GM12878 (cell line): ENCODE results near the gene HAO2. TPM values are rescaled to one million over a fixed set of nuclear protein-coding genes. Genes with fewer than 3 reads are reported as not detected.

Experiments used
- ATAC-seq: fragments of 200-7000 bp; cut with Tn5 transposase; 3 replicates; pipeline ENCODE4 v1.9.1; 2020; ENCODE audit warnings: mild to moderate bottlenecking, moderate library complexity
- BruUV-seq: library from RNA; stranded (reverse); fragments of 400-500 nt; replicated peaks from 2 replicates; lab custom pipeline; 2021; lab: Mats Ljungman, UMichigan
- CTCF ChIA-PET: fragments of 300-600 bp; sonication (Branson Sonifier 250); formaldehyde crosslinking; extraction: SDS; loops from one replicate; lab custom pipeline; 2021; ENCODE audit warnings: inconsistent platforms; lab: Yijun Ruan, JAX
- POLR2A ChIA-PET: fragments of 350-600 bp; formaldehyde crosslinking; extraction: SDS; loops from one replicate; lab custom pipeline; 2021; ENCODE audit warnings: inconsistent platforms; lab: Charles Lee
- RAD21 ChIA-PET: fragments of 300-600 bp; sonication (Branson Sonifier 250); formaldehyde crosslinking; loops from one replicate; lab custom pipeline; 2023; ENCODE audit warnings: antibody characterized with exemption; ENCODE audit not compliant: unreplicated experiment; lab: Charles Lee
- SMC1A ChIA-PET: fragments of 300-600 bp; sonication (Branson Sonifier 250); formaldehyde crosslinking; loops from one replicate; lab custom pipeline; 2023; ENCODE audit not compliant: unreplicated experiment, uncharacterized antibody; lab: Charles Lee
- DNase-seq: peaks from one replicate; pipeline ENCODE4 v3.0.0-alpha.2; 2011; ENCODE audit warnings: low read depth, low spot score
- FAIRE-seq: peaks from 3 replicates; lab custom pipeline; 2011; peaks lifted over from hg19 to GRCh38; lab: Jason Lieb, UNC
- H2AFZ ChIP-seq: 2 replicates; pipeline ENCODE4 v1.6.0; 2011; ENCODE audit warnings: low read depth, low read length, control low read depth; ENCODE audit not compliant: control insufficient read depth
- H3K27ac ChIP-seq: 2 replicates; pipeline ENCODE4 v1.5.1; 2011; ENCODE audit warnings: control low read depth; ENCODE audit not compliant: control insufficient read depth, insufficient read depth
- H3K27me3 ChIP-seq, 2 experiments: replicated peaks in 1 of 2; 2 replicates each; pipeline versions ENCODE4 v1.6.0 to v1.6.1; 2011; ENCODE audit warnings: low read length in 1 of 2; ENCODE audit not compliant: control insufficient read depth in 2 of 2, insufficient read depth in 2 of 2
- H3K36me3 ChIP-seq, 2 experiments: 2 replicates each; pipeline ENCODE4 v1.5.1; 2011; ENCODE audit warnings: low read length in 1 of 2; ENCODE audit not compliant: control insufficient read depth in 2 of 2, insufficient read depth in 2 of 2
- H3K4me1 ChIP-seq: 2 replicates; pipeline ENCODE4 v1.6.1; 2011; ENCODE audit warnings: mild to moderate bottlenecking, low read length, moderate library complexity, mixed read lengths; ENCODE audit not compliant: control insufficient read depth, insufficient read depth
- H3K4me2 ChIP-seq: 2 replicates; pipeline ENCODE4 v1.6.0; 2011; ENCODE audit warnings: control low read depth; ENCODE audit not compliant: control insufficient read depth, insufficient read depth
- H3K4me3 ChIP-seq: fragments of 200-600 bp; sonication (generic); 2 replicates; pipeline ENCODE4 v1.5.1; 2016
- H3K79me2 ChIP-seq: 2 replicates; pipeline ENCODE4 v1.6.0; 2011; ENCODE audit warnings: low read length; ENCODE audit not compliant: control insufficient read depth, insufficient read depth
- H3K9ac ChIP-seq: 2 replicates; pipeline ENCODE4 v1.8.0; 2011; ENCODE audit warnings: low read length, control low read depth, mixed read lengths; ENCODE audit not compliant: control insufficient read depth, insufficient read depth
- H3K9me3 ChIP-seq: replicated peaks from 3 replicates; pipeline ENCODE4 v1.5.1; 2011; ENCODE audit warnings: mild to moderate bottlenecking, low read length; ENCODE audit not compliant: control insufficient read depth, insufficient read depth
- H4K20me1 ChIP-seq: 2 replicates; pipeline ENCODE4 v1.6.0; 2011; ENCODE audit not compliant: control insufficient read depth, insufficient read depth
- BMI1 ChIP-seq: fragments of 450-650 bp; IDR thresholded peaks from 2 replicates; pipeline ENCODE4 v1.6.1; 2016; ENCODE audit warnings: mild to moderate bottlenecking, moderate library complexity, borderline replicate concordance
- FOS ChIP-seq: IDR thresholded peaks from 3 replicates; pipeline ENCODE4 v1.6.1; 2011; ENCODE audit warnings: borderline replicate concordance; ENCODE audit not compliant: insufficient read length; ENCODE audit errors: extremely low read depth
- IKZF1 ChIP-seq: fragments of 450-650 bp; conservative IDR thresholded peaks from 2 replicates; pipeline ENCODE4 v1.6.1; 2017; ENCODE audit warnings: antibody characterized with exemption, mild to moderate bottlenecking
- RFX5 ChIP-seq: IDR thresholded peaks from 2 replicates; pipeline ENCODE4 v1.6.1; 2011; ENCODE audit warnings: low read depth, low read length, improper control_type of control experiment
- YBX1 ChIP-seq: fragments of 450-650 bp; IDR thresholded peaks from 2 replicates; pipeline ENCODE4 v1.6.1; 2016; ENCODE audit warnings: antibody characterized with exemption
- ZNF24 ChIP-seq: fragments of 450-650 bp; IDR thresholded peaks from 2 replicates; pipeline ENCODE4 v1.6.1; 2017; ENCODE audit warnings: antibody characterized with exemption, mild to moderate bottlenecking
- WGBS: methylation state at CpG from one replicate; pipeline ENCODE4 v1.1.6; 2016; ENCODE audit warnings: low lambda C conversion rate; ENCODE audit not compliant: insufficient replicate concordance, insufficient coverage; ENCODE audit errors: missing lambda C conversion rate; 5-methylcytosine and 5-hydroxymethylcytosine counted together
- in situ Hi-C: fragments of 300-500 bp; cut with MboI; formaldehyde crosslinking; loops from 9 replicates; pipeline ENCODE4 v1.14.3; 2018; ENCODE audit warnings: mixed read lengths
- intact Hi-C: fragments of 100-400 bp; cut with micrococcal nuclease; formaldehyde crosslinking; loops from one replicate; pipeline ENCODE4 v1.14.2; 2022; ENCODE audit not compliant: unreplicated experiment
- polyA plus RNA-seq, 11 experiments: library from polyadenylated mRNA; depleted of rRNA in 4 of 11; unstranded in 6 of 11; stranded (reverse) in 5 of 11; fragments of >200 nt; fragmentation: Nextera tagmentation in 4 of 11; fragmentation: Illumina TruSeq in 1 of 11; extraction: Ambion mirVana in 4 of 11; extraction: Trizol in 1 of 11; gene quantifications; 1 replicate in 1 of 11; 2 replicates in 10 of 11; pipeline versions ENCODE4 v1.2.1 to v1.2.3, GENCODE V29; 2011 to 2016; ENCODE audit warnings: inconsistent platforms in 2 of 11, missing spikeins in 2 of 11, low read depth in 1 of 11
- total RNA-seq, 4 experiments: library from RNA; depleted of rRNA in 3 of 4; stranded (reverse); fragments of >200 nt in 3 of 4; fragmentation: Illumina TruSeq in 1 of 4; extraction: Trizol in 1 of 4; gene quantifications; 2 replicates each; pipeline versions ENCODE4 v1.2.1 to v1.2.3, GENCODE V29; 2013 to 2021
- TF ChIP-seq, protein P1 (sequence below): fragments of 150-350 bp; IDR thresholded peaks from 2 replicates; pipeline ENCODE4 v1.6.1; 2014; ENCODE audit warnings: mild to moderate bottlenecking, low read depth, low read length
- TF ChIP-seq, protein P2 (sequence below): IDR thresholded peaks from 2 replicates; pipeline ENCODE4 v1.6.1; 2011; ENCODE audit warnings: low read depth, low read length, improper control_type of control experiment, borderline replicate concordance

Gene HAO2
- total and polyA plus RNA-seq, 10 of the 15 experiments (the other 5 are each of a cell fraction or from before 2014, with no cell fraction given) = not detected

DNA sequence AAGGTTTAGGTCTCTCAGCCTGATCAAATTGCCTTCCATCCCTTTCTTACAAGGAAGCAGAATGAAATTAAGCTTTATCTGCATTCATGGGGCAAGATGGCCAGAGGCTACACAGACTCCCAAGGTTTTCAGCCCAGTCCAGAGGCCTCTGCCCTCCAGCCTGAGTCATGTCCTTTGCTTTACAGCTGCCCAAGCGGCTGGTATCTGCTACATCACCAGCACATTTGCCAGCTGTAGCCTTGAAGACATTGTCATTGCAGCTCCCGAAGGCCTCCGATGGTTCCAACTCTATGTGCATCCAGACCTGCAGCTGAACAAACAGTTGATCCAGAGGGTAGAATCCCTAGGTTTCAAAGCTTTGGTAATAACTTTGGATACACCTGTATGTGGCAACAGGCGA lies 16.0 kb downstream of the HAO2 start:
- SMC1A ChIA-PET = interaction anchor here (1.1 kb wide), 1 partner anchor 9 kb away, joined by 3 read pairs; no protein-coding TSS in a partner anchor
- POLR2A ChIA-PET = no interaction called here
- Histone ChIP-seq H3K79me2 (no peaks in the 10 kb centered on the region), H3K9ac (no peak overlapping the region), H3K9me3 (no peaks in the 10 kb centered on the region), H3K4me3 (no peak overlapping the region), H3K36me3 (no peaks in the 10 kb centered on the region), H2AFZ (no peak overlapping the region), H4K20me1 (no peaks in the 10 kb centered on the region), H3K4me2 (no peak overlapping the region), H3K4me1 (no peaks in the 10 kb centered on the region), H3K27ac (no peak overlapping the region), H3K27me3 (no peaks in the 10 kb centered on the region)
- intact Hi-C loops (no loop called here), in situ Hi-C loops (no loop called here)
- ATAC-seq (no peak), DNase-seq (no peak), FAIRE-seq (no peak)
- RAD21 ChIA-PET = no interaction called here
- no TSS peak for BruUV-seq
- CTCF ChIA-PET = interaction anchor here (2.3 kb wide), 1 partner anchor 12 kb away, joined by 7 read pairs; no protein-coding TSS in a partner anchor
- WGBS = 68% methylated on average over 4 of the region's 4 CpGs
- no peak for TF ChIP-seq YBX1
- TF ChIP-seq IKZF1 = no peak
- no peak for TF ChIP-seq ZNF24
- no peak for TF ChIP-seq FOS
- TF ChIP-seq, protein P1, sequence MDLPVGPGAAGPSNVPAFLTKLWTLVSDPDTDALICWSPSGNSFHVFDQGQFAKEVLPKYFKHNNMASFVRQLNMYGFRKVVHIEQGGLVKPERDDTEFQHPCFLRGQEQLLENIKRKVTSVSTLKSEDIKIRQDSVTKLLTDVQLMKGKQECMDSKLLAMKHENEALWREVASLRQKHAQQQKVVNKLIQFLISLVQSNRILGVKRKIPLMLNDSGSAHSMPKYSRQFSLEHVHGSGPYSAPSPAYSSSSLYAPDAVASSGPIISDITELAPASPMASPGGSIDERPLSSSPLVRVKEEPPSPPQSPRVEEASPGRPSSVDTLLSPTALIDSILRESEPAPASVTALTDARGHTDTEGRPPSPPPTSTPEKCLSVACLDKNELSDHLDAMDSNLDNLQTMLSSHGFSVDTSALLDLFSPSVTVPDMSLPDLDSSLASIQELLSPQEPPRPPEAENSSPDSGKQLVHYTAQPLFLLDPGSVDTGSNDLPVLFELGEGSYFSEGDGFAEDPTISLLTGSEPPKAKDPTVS = no peak
- no peak for TF ChIP-seq BMI1
- TF ChIP-seq, protein P2, sequence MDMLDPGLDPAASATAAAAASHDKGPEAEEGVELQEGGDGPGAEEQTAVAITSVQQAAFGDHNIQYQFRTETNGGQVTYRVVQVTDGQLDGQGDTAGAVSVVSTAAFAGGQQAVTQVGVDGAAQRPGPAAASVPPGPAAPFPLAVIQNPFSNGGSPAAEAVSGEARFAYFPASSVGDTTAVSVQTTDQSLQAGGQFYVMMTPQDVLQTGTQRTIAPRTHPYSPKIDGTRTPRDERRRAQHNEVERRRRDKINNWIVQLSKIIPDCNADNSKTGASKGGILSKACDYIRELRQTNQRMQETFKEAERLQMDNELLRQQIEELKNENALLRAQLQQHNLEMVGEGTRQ = no peak
- no peak for TF ChIP-seq RFX5
